Ascending aorta (tissue), 2 donors: ENCODE results near the gene XPNPEP3. TPM values are rescaled to one million over a fixed set of nuclear protein-coding genes. Genes with fewer than 3 reads are reported as not detected.

ENCODE experiments used
- DNase-seq, 2 donors: peaks; one replicate each; pipeline ENCODE4 v3.0.0-alpha.2; 2019; ENCODE audit warnings: low spot score in 2 of 2
- H3K27ac ChIP-seq, 2 donors: fragments of 200-600 bp; sonication (generic); one replicate each; pipeline ENCODE4 v1.5.1; 2016 to 2017; ENCODE audit warnings: mild to moderate bottlenecking in 1 of 2
- H3K27me3 ChIP-seq: fragments of 200-600 bp; sonication (generic); one replicate; pipeline ENCODE4 v1.5.1; 2017
- H3K36me3 ChIP-seq, 2 donors: fragments of 200-600 bp; sonication (generic); one replicate each; pipeline ENCODE4 v1.5.1; 2016
- H3K4me1 ChIP-seq, 2 donors: fragments of 200-600 bp; sonication (generic); one replicate each; pipeline ENCODE4 v1.5.1; 2016 to 2017; ENCODE audit warnings: mild to moderate bottlenecking in 1 of 2
- H3K4me3 ChIP-seq, 2 donors: fragments of 200-600 bp; sonication (generic); one replicate each; pipeline ENCODE4 v1.5.1; 2016 to 2017; ENCODE audit warnings: mild to moderate bottlenecking in 1 of 2
- H3K9me3 ChIP-seq, 2 donors: fragments of 200-600 bp; sonication (generic); one replicate each; pipeline ENCODE4 v1.5.1; 2016
- intact Hi-C: fragments of 100-400 bp; cut with DNase I; formaldehyde crosslinking; loops from one replicate; pipeline ENCODE4 v1.15.1; 2023
- total RNA-seq: library from RNA; depleted of rRNA; stranded (reverse); fragments of >200 nt; gene quantifications from one replicate; pipeline ENCODE4 v1.1.0, GENCODE V29; 2016
- TF ChIP-seq, protein P1 (sequence below), 3 experiments: fragments of 200-600 bp in 2 of 3; fragments of 450-650 bp in 1 of 3; sonication (generic) in 2 of 3; IDR thresholded peaks; one replicate each; pipeline ENCODE4 v1.5.1; 2016 to 2019; ENCODE audit warnings: antibody characterized with exemption in 3 of 3, mild to moderate bottlenecking in 1 of 3, moderate library complexity in 1 of 3

Gene XPNPEP3
- total RNA-seq, 1 donor from 2014 or later: 1.1 TPM

DNA sequence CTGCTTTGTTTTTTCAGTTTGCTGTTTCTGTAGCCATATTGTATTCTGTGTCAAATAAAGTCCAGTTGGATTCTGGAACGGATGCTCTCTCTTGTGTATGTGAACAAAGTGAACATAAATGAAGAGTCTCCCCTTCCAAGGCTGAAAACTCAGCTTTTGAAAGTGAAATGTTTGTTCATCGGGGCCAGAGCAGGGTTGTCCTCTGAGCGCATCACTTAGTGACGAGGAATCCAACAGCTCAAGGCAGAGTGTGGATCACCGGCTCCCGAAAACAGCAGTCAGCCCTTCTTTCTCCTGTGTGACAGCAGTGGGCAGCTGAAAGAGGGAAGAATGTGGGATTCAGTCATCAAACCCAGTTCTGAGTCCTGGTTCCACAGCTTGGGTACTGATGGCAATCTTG lies 115.6 kb downstream of the XPNPEP3 start:
- Histone ChIP-seq H3K27me3 (no peaks in the 10 kb centered on the region), H3K4me1 (no peaks in the 10 kb centered on the region), H3K36me3 (peaks cover 33 to 37% of the 10 kb centered on the region in 2 donors), H3K4me3 (no peak overlapping the region), H3K27ac (no peak overlapping the region), H3K9me3 (no peaks in the 10 kb centered on the region)
- no peak for DNase-seq
- TF ChIP-seq, protein P1, sequence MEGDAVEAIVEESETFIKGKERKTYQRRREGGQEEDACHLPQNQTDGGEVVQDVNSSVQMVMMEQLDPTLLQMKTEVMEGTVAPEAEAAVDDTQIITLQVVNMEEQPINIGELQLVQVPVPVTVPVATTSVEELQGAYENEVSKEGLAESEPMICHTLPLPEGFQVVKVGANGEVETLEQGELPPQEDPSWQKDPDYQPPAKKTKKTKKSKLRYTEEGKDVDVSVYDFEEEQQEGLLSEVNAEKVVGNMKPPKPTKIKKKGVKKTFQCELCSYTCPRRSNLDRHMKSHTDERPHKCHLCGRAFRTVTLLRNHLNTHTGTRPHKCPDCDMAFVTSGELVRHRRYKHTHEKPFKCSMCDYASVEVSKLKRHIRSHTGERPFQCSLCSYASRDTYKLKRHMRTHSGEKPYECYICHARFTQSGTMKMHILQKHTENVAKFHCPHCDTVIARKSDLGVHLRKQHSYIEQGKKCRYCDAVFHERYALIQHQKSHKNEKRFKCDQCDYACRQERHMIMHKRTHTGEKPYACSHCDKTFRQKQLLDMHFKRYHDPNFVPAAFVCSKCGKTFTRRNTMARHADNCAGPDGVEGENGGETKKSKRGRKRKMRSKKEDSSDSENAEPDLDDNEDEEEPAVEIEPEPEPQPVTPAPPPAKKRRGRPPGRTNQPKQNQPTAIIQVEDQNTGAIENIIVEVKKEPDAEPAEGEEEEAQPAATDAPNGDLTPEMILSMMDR (IDR thresholded peaks at IDR 0.05): no peak
- intact Hi-C loops: no loop called here

DNA sequence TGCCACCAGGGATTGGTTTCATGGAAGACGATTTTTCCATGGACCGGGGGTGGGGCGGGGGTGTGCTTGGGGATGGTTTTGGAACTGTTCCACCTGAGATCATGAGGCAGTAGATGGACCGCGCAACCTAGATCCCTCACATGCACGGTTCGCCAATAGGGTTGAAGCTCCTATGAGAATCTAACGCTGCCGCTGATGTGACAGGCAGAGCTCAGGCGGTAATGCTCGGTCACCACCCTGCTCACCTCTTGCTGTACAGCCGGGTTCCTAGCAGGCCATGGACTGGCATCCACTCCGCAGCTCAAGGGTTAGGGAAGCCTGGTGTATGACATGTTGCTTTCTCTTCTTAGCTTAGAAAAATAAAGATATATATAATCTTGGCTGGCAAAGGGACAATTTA lies 116.2 kb downstream of the XPNPEP3 start:
- intact Hi-C loops: no loop called here
- Histone ChIP-seq H3K36me3 (peaks cover 28 to 31% of the 10 kb centered on the region in 2 donors), H3K4me3 (no peak overlapping the region), H3K9me3 (no peaks in the 10 kb centered on the region), H3K4me1 (no peaks in the 10 kb centered on the region), H3K27me3 (no peaks in the 10 kb centered on the region), H3K27ac (no peak overlapping the region)
- DNase-seq: no peak
- TF ChIP-seq, protein P1 (IDR thresholded peaks at IDR 0.05): no peak

DNA sequence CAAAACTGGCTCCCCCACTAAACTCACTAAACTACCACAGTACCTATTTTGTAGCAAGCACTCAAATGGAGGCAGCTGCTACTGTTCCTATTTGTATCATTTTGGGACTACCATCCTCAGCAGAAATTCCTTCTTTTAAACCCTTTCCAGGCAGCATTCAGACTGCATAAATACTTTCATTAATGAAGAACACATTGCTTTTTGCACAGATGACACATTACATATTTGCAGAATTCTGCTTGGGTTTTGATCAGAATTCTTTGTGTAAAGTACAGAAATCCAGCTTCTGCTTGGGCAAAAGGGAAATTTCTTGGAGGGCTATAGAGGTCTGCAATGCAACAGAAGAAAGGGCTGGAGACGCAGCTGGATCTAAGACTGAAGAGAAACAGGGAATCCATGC lies 118.4 kb downstream of the XPNPEP3 start:
- peaks cover 14 to 16% of the 10 kb centered on the region in 2 donors for H3K36me3 ChIP-seq
- no peaks in the 10 kb centered on the region for H3K27me3 ChIP-seq
- no peak overlapping the region for H3K4me3 ChIP-seq
- no peaks in the 10 kb centered on the region for H3K9me3 ChIP-seq
- H3K27ac ChIP-seq: no peak overlapping the region
- no peaks in the 10 kb centered on the region for H3K4me1 ChIP-seq
- TF ChIP-seq, protein P1 (IDR thresholded peaks at IDR 0.05): no peak
- DNase-seq: no peak
- intact Hi-C loops: no loop called here

DNA sequence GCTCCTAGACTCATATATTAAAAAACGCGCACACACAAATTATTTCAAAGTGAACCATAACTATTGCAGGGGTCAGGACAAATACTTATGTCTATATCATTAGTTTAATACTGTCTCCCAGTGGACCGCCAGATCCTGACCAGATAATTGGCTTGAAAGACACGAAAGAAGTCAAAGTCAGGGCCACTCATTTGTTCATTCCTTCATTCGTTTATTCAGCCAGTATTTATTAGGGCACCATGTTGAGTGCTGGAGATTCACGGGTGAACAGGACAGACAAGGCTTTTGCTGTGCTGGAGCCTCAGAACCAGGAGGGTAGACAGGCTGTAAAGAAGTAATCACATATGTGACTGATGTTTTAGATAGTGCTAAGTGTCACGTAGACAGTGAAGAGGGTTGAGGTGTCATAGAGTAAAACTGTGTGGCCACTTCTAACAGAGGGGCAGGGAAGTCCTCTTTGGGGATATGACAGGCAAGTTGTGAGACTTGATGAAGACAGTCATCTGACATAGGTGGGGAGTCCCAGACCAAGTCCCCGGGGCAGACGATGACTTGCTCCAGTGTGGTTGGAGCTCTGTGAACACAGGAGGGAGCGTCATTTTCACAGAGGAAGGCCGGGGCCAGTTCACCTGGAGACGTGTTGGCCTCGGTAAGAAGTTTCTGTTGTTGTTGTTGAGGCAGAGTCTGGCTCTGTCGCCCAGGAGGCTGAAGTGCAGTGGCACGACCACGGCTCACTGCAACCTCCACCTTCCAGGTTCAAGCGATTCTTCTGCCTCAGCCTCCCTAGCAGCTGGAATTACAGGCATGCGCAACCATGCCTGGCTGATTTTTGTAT lies 120.1 kb downstream of the XPNPEP3 start:
- TF ChIP-seq, protein P1 (IDR thresholded peaks at IDR 0.05): no peak
- intact Hi-C loops: no loop called here
- H3K27ac ChIP-seq: no peak overlapping the region
- H3K4me3 ChIP-seq: no peak overlapping the region
- DNase-seq: no peak
- no peaks in the 10 kb centered on the region for H3K4me1 ChIP-seq
- H3K9me3 ChIP-seq: no peaks in the 10 kb centered on the region
- H3K36me3 ChIP-seq: peaks cover 10 to 11% of the 10 kb centered on the region in 2 donors
- no peaks in the 10 kb centered on the region for H3K27me3 ChIP-seq

DNA sequence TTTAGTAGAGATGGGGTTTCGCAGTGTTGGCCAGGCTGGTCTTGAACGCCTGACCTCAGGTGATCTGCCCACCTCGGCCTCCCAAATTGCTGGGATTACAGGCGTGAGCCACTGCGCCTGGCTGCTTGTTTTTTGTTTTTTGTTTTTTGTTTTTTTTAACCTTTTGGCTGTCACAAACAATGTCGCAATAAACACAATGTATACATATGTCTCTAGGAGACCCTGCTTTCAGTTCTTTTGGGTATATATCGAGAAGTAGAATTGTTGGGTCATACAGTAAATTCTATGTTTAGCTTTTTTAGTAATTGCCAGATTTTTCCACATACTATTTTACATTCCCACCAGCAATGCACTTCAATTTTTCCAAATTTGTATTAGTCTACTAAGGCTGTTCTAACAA lies 122.2 kb downstream of the XPNPEP3 start:
- intact Hi-C loops: no loop called here
- Histone ChIP-seq H3K36me3 (no peaks in the 10 kb centered on the region), H3K27me3 (no peaks in the 10 kb centered on the region), H3K27ac (no peak overlapping the region), H3K4me1 (no peaks in the 10 kb centered on the region), H3K4me3 (no peak overlapping the region), H3K9me3 (no peaks in the 10 kb centered on the region)
- DNase-seq: no peak
- TF ChIP-seq, protein P1 (IDR thresholded peaks at IDR 0.05): no peak
